ENCODE measurements around the gene HNF4A. TPM values are rescaled to one million over a fixed set of nuclear protein-coding genes. Genes with fewer than 3 reads are reported as not detected.

Gene HNF4A
- polyA plus RNA-seq, 1 donor = not detected

DNA sequence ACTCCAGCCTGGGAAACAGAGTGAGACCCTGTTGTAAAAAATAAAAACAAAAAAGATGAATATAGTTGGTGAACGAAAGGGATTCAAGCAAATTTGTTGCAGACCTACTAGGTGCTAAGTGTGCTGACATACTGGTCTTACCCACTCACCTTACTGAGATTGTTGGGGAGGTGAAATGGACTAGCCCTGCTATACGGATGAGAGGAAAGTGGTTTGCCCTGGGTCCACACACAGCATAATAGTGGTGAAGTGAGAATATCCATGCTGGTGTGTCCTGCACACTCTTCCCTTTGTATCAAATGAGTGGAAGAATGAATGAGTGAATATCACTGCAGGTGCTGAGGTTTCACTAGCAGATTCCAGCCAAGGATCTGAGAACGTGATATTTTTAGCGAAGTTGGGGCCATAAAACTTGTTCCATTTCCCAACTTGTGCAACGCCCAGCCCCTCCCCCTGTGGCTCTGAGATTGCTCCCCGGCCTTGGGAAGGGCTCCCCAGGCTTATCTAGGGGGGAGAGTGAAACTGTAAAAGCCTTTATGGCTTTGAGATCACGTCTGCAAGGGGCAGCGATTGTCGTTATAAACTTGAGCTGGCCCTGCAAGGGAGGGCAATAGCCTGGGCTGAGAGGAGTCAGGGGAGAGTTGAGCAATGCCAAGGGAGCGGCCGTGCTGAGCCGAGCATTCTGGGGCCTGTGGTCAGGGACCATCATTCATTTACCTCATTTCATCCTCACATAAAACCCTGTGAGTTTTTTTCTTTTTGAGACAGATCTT, 87.0 kb downstream of the HNF4A start:
- no peak for DNase-seq (ENCODE audit: low read depth)

DNA sequence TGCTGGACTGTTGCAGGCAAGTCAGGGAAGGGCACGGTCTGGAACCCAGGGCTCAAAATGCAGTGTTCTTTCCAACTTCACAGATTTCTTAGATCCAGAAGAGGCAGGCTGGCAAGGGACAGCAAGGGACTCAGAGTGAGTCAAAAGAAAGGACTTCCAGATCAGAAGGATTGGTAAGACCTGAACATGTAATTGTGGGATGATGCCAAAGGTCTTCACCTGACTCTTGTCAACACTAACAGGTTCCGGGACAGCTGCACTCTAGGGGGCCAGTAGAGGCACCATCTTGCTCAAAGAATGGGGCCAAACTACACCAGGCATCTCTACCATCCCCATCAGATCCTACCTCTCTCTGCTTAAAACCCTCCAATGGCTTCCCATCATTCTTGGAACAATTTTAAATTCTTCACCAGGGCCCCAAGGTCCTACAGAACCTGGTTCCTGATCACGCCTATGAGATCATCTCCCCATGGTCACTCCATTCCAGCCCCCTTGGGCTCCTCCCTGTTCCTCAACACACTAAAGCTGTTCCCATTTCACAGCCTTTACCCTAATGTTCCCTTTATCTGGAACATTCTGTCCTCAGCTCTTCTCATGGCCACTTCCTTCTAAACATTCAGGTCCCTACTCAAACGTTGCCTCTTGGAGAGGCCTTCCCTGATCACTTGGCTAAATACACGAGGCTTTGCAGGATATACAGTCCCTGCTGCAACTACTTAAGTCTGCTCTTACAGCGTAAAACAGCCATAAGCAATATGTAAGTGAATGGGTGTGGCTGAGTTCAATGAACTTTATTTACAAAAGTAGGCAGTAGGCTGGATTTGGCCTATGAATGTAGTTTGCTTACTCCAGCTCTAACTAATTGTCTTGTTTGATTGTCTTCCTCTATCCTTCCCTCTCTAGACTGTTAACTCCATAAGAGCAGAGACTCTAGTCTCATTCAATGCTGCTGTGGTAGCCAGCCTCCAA, 90.5 kb downstream of the HNF4A start:
- no peak for DNase-seq (ENCODE audit: low read depth)

DNA sequence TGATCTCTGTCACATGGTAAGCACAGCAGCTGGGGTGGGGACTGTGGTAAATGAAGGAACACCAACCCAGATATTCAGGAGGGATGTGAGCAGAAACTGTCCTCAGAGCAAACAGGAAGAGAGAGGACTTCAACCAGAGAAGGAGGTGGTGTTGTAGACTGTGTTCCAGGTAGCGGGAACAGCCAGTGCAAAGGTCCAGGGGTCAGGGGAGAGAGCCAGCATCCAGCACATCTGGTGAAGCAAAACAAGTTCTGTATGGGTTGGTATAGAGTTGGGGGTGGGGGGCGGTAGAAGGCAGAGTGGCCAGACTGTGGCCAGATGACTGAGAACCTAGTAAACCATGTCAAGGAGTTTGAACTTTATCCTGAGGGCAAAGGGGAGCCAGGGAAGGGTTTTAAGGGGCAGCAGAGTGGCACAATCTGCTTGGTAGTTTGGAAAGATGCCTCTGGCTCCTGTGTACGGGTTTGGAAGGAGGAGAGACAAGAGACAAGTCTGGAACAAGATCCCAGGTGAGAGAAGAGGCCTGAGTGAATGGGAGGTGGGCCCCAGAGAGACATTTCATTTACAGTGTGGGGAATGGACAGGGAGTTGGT, 92.4 kb downstream of the HNF4A start:
- no peak for DNase-seq (ENCODE audit: low read depth)

DNA sequence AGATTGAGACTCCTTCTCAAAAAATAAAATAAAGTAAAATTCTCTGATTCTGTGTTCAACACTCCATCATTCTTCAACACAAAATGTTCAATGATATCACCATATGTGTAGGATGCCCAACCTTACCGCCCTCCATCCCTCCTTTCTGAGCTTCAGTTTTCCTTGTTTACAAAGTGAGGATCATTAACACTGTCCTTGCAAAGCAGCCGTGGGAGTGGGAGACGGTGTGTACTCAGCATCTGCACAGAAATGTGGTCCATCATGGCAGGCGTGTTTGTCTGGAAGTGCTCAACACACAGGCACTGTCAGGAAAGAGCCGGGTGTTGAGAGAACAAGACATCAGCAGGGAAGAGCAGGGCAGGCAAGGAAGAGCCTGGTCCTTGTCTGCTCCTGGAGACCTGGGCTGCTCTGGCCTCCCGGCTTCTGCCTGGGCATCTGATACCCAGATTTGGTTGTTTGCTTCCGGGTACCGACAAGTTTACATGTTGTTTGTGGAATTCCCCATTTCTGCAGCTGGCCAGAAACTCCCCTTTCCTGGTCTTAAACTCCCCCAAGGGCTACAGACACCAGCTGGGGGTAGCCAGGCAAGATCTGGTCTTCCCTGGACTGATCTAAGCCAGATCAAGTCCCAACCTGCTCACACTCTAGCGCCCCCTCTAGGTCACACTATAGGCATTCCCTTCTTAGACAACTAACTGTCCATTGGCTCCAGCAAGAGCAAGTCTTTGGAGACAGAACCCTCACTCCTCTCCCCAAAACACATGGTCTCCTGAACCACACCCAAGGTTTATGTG, 93.5 kb downstream of the HNF4A start:
- DNase-seq (ENCODE audit: low read depth) = no peak

DNA sequence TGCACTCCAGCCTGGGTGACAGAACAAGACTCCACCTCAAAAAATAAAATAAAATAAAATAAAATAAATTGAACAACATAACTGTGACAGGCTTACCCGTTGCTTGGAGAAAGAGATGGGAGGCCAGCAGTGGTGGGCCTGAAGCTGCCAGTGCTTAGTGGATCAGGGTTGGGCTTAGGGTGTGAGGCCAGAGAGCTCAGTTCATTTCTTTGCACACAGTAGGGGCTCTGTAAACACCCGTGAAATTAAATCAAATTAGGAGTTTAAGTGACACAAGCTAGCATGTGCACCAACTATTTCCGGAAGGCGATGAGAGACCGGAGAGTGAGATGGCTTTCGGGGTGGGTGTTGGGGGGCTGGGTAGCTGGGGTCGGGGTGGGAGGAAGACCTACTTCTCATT, 94.4 kb downstream of the HNF4A start:
- DNase-seq (ENCODE audit: low read depth) = no peak

DNA sequence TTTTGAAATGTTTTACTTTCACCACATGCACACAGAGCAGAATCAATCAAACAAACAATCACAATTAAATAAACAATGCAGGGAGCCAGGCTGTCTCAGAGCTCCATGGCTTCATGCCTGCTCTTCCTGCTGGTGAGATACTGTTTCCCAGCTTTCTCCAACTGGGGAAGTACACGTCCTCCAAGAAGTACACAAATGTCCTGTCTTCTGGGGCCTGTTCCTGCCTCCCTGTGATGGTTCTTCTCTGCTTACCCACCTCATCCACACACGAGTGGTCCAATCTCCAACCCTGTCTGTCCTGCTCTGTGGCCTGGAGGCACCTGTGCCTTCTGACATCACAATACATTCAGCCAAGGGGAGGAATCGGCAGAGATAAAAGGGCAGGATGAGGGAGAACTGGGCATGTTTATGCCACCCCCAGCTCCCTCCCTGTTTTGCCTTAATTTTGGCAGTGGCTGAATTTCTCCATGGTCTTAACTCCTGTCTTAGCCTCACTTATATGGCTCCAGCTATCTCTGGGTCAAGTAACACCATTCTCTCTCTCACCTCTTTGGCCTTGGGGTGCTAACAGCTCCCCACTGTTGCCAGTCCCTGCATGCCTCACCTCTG, 94.9 kb downstream of the HNF4A start:
- no peak for DNase-seq (ENCODE audit: low read depth)

DNA sequence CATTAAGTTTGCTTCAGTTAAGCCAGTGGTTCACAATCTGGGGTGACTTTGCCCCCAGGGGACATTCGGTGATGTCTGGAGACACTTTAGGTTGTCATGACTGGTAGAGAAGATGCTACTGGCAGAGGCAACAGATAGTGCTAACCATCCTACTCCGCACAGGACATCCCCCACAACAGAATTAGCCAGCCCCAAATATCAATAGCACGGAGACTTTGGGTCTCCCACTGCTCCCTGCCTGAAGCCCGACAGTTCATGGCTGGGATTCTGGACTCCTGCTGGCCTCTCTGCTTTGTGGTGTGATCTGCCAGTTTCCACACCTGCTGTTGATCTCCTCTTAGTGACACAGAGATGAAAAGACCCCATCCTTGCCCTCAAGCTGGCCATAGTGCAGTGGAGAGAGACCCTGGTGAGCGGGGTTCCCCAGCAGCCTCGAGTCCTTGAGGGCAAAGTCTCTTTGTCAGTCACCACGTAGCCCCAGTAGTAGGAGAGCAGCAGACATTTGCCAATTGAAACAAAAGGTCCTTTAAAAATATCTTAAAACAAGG, 95.5 kb downstream of the HNF4A start:
- DNase-seq (ENCODE audit: low read depth) = no peak

DNA sequence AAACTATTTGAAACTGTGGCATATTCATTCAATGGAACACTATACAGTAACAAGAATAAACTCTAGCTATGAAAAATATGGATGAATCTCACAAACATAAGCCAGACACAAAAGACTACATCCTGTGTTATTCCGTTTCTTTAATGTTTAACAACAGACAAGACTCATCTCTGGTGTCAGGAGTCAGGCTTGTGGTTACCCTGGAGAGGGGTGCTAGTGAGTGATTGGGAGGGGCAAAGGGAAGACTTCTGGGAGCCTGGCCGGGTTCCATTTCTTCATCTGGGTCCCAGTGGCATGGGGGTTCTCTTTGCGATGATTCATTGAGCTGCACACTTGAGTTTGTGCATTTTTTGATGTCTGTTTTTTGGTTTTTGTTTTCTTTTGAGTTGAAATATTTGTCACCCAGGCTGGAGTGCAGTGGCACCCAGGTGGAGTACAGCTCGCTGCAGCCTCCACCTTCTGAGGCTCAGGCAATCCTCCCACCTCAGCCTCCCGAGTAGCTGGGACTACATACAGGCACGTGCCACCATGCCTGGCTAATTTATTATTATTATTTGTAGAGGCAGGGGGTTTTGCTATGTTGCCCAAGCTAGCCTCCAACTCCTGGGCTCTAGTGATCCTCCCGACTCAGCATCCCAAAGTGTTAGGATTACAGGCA, 98.9 kb downstream of the HNF4A start:
- no peak for DNase-seq (ENCODE audit: low read depth)

DNA sequence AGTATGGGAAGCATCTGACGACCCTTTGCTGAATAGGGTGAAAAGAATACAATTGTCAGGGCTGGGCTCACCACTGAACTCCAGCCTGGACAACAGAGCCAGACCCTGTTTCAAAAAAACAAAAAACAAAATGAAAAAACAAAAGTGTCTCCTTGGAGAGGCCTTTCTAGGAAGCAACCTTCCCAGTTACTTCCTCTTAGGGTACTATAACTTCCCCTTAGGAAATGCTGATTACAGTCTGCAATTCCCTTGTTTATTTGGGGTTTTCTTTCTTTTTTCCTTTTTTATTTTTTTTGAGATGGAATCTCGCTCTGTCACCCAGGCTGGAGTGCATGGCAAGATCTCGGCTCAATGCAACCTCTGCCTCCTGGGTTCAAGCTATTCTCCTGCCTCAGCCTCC, 99.6 kb downstream of the HNF4A start:
- DNase-seq (ENCODE audit: low read depth) = no peak

DNA sequence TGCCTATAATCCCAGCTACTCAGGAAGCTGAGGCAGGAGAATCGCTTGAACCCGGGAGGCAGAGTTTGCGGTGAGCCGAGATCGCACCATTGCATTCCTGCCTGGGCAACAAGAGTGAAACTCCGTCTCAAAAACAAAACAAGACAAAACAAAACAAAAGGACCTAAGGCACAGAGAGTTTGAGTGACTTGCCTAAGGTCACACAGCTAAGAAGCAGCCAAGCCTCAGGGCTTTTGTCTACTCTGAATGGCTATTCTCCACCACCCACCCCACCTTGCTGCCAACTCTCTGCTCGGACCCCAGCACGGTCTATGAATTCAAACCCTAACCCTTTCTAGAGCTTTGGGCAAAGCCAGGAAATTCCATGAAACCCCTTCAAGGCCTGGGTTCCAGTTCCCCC, 101.1 kb downstream of the HNF4A start:
- DNase-seq (ENCODE audit: low read depth) = no peak

DNA sequence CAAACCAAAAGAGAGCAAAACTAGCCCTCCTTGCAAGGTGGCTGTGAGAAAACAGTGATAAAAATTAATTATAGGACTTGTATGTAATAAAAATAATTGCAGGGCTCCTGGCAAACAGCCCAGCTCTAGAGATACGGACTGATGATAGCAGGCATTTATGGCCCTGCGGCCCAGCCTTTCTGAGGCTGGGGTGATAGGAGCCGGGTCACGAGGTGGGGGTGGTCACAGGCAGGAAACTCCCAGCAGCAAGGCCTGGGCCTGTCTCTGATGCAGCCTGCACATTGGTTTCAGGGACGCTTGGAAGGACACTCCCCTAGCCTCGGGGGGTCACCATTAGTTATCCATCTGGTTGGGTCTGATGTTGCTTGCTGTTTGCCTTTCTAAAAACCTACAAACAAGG, 101.5 kb downstream of the HNF4A start:
- no peak for DNase-seq (ENCODE audit: low read depth)

DNA sequence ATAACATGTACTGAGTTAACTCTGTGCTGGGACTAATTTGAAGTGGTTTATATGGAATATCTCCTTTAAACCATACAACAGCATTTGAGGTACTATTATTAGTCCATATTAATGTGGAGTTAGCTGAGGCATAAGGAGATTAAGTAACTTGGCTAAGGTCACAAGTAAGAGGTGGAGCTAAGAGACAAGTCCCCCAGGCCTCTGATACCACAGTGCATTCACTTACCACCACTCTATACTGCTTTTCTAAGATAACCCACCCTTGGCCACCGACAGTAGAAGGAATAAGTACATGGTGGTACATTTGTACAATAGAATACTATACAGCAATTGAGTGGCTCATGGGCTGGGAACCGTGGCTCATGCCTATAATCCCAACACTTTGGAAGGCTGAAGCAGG, 103.8 kb downstream of the HNF4A start:
- no peak for DNase-seq (ENCODE audit: low read depth)

DNA sequence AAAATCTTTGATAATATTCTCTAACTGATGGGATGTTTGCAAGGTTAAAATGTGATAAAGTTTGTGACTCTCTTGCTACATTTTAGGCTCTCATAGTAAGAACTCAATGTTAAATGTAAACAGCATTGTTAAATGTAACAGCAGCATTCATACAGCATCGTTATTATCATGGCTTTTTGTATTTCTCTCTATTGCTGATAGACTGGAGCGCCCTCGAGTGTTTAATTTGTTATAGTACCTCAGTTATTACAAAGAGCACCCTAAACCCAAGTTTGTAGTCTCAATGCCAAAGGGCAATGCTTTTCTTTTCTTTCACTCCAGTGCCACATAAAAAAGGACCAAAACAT, 105.3 kb downstream of the HNF4A start:
- DNase-seq (ENCODE audit: low read depth) = no peak

DNA sequence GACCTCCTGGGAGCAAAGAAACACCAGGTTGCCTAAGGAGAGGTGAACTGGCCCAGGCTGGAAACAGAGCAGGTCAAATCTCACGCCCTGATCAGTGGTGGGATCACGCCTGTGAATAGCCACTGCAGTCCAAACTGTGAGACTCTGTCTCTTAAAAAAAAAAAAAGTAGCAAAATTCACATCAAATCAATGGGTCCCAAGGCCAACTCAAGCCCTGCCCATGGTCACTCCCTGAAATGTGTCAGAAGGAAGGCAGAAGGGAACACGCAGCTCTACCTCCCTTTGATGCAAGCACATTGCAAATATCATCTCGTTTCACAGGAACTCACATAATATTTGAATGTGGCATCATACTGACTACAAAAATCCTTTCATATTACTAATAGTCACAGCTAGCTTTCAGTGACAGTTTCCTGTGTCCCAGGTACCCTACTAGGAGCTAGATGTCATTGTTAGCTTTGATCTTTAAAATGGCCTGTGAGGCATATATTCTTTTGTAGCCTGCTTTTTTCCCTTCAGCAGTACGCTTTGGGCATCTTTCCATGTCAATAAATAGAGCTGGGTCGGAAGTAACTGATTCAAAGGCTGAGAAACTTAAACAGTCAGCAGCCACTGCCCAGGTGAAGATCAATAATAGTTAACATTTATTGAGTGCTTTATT, 105.8 kb downstream of the HNF4A start:
- DNase-seq (ENCODE audit: low read depth) = no peak

DNA sequence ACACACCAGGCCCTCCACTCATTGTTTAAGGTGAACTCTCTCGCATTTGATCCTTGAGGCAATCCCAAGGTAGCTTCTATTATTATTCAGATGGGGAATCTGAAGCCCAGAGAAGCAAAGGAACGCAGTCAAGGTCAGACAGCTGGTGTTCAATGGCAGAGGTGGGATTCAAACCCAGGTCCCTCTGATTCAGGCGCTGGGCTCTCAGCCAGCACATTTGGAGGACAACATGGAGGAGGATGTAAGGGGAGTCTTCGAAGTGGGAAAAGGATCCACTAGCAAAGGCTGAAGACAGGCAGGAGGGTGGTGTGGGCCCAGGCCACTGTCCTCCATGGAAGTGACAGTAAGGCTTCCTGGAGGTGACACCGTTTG, 106.3 kb downstream of the HNF4A start:
- DNase-seq (ENCODE audit: low read depth) = no peak

DNA sequence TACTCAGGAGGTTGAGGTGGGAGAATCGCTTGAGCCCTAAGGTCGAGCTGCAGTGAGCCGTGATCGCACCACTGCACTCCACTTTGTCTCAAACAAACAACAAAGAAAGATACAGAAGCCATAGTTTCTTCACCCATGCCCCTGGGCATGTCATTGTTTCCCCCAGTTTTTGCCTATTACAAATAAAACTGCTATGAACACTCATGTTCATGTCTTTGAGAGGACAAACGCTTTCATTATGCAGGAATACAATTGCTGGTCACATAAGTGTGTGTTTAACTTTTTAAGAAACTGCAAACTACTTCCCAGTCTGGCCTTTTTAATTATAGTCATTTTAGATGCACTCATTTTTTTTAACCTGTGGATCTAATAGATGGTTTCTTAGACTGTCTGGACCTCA, 108.0 kb downstream of the HNF4A start:
- no peak for DNase-seq (ENCODE audit: low read depth)

DNA sequence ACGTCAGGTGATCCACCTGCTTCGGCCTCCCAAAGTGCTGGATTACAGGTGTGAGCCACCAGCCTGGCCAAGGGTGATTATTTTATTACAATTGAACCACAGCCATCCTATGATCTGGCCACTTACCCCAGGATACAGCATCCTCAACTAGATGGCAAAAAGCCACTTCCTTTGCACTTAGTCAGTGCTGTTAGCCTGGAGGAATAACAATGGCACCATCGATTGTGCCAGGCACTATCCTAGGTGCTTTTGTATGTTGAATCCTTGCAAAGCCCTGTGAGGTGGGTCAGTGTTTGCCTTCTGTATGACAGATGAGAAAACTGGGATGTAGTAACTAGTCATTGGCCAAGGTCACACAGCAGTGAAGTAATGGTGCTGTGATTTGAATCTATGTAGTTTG, 109.0 kb downstream of the HNF4A start:
- no peak for DNase-seq (ENCODE audit: low read depth)

DNA sequence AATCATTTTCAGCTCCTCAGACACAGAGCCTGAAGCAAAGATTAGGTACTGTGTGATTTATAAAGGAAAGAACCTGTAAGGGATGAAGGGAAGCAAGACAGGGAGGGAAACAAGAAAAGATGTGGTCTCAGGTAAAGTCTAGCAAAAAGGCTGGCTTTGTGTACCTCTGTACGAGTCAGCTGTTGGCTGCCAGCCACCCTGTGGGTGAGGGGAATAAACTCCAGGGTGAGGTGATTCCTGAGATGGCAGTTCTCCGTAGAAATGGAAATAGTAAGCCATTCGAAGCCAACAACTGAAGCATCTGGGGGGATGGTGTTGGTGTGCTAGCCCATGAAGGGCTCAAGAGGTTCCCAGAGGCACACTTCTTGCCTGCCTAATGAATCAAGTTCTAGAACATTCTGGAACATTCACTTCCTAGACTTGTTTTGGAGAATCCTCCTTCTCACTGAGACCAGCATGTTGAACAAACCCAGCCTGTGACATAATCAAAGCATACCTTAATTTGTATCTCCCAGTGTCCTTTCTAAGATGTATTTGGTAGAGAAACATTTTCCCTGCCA, 109.6 kb downstream of the HNF4A start:
- no peak for DNase-seq (ENCODE audit: low read depth)

DNA sequence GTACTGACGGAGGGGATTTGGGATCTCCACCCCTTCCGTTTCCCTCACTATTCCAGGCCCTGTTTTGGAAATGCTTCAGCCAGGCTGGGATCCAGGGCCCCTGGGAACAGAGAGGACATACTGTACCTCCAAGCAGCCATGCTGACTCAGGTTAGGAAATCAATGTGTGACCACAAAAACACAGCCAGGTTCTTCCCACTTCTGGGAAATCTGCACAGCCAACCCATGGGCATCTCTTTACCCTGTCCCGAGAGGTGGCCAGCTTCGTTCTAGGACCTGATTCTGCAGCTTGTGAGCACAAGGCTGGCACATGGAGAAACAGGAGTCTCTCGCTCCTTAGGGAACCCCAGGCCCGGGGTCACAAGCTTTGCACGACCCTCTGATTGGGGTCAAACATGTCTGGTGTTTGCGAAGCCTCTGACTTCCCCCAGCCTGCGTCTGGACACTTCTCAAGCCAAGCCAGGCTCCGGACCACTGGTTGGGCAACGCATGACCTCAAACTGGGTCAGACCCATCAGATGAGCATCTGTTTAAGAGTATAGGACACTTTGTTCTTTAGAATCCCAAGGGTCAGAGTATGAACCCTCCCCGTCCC, 111.9 kb downstream of the HNF4A start:
- no peak for DNase-seq (ENCODE audit: low read depth)

Measured in forelimb muscle (tissue), 1 donor.